K562 (cell line): ENCODE measurements around the gene DNAJA1.

ENCODE experiments used
- CBX5 ChIP-seq: IDR thresholded peaks from 2 replicates; pipeline ENCODE4 v1.6.1; 2014; ENCODE audit warnings: low read depth, borderline replicate concordance
- TF ChIP-seq, protein P1 (sequence below), 3 experiments: IDR thresholded peaks in 2 of 3; conservative IDR thresholded peaks in 1 of 3; 2 replicates each; pipeline ENCODE4 v1.5.1; 2011 to 2012; ENCODE audit warnings: low read length in 3 of 3, mild to moderate bottlenecking in 3 of 3, control low read depth in 2 of 3, improper control_type of control experiment in 1 of 3, inconsistent platforms in 1 of 3, low read depth in 1 of 3, mixed read lengths in 1 of 3, moderate library complexity in 1 of 3; ENCODE audit not compliant: insufficient read depth in 2 of 3

- TF ChIP-seq CBX5 = no peak
- TF ChIP-seq, protein P1, sequence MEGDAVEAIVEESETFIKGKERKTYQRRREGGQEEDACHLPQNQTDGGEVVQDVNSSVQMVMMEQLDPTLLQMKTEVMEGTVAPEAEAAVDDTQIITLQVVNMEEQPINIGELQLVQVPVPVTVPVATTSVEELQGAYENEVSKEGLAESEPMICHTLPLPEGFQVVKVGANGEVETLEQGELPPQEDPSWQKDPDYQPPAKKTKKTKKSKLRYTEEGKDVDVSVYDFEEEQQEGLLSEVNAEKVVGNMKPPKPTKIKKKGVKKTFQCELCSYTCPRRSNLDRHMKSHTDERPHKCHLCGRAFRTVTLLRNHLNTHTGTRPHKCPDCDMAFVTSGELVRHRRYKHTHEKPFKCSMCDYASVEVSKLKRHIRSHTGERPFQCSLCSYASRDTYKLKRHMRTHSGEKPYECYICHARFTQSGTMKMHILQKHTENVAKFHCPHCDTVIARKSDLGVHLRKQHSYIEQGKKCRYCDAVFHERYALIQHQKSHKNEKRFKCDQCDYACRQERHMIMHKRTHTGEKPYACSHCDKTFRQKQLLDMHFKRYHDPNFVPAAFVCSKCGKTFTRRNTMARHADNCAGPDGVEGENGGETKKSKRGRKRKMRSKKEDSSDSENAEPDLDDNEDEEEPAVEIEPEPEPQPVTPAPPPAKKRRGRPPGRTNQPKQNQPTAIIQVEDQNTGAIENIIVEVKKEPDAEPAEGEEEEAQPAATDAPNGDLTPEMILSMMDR (IDR thresholded peaks at IDR 0.05 in 2 of 3, conservative IDR thresholded peaks at IDR 0.05 in 1 of 3; ENCODE audit: insufficient read depth in 2 of 3, low read depth in 1 of 3, low read length in 3 of 3) = no peak
Measured at GRCh38 chr9:33024126-33024965, 727 bp upstream of the DNAJA1 start.
